ENCODE results near the gene POP7. TPM values are rescaled to one million over a fixed set of nuclear protein-coding genes. Genes with fewer than 3 reads are reported as not detected.

POP7 gene
- total RNA-seq, 1 experiment from 2014 or later, result 79.2 TPM

GRCh38 chr7:100665168-100665726 lies 40.7 kb upstream of the POP7 start:
- TF ChIP-seq, protein P1, sequence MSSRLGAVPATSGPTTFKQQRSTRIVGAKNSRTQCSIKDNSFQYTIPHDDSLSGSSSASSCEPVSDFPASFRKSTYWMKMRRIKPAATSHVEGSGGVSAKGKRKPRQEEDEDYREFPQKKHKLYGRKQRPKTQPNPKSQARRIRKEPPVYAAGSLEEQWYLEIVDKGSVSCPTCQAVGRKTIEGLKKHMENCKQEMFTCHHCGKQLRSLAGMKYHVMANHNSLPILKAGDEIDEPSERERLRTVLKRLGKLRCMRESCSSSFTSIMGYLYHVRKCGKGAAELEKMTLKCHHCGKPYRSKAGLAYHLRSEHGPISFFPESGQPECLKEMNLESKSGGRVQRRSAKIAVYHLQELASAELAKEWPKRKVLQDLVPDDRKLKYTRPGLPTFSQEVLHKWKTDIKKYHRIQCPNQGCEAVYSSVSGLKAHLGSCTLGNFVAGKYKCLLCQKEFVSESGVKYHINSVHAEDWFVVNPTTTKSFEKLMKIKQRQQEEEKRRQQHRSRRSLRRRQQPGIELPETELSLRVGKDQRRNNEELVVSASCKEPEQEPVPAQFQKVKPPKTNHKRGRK (CRISPR knock-in tag; IDR thresholded peaks at IDR 0.05; ENCODE audit: borderline replicate concordance), result no peak
- TF ChIP-seq RELA (CRISPR knock-in tag; IDR thresholded peaks at IDR 0.05; ENCODE audit: borderline replicate concordance) (no peak), ZNF416 (CRISPR knock-in tag; IDR thresholded peaks at IDR 0.05) (no peak), TEAD4 (CRISPR knock-in tag; IDR thresholded peaks at IDR 0.05) (no peak), USF2 (CRISPR knock-in tag; IDR thresholded peaks at IDR 0.05) (no peak)
- TF ChIP-seq, protein P2, sequence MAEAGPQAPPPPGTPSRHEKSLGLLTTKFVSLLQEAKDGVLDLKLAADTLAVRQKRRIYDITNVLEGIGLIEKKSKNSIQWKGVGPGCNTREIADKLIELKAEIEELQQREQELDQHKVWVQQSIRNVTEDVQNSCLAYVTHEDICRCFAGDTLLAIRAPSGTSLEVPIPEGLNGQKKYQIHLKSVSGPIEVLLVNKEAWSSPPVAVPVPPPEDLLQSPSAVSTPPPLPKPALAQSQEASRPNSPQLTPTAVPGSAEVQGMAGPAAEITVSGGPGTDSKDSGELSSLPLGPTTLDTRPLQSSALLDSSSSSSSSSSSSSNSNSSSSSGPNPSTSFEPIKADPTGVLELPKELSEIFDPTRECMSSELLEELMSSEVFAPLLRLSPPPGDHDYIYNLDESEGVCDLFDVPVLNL (CRISPR knock-in tag; IDR thresholded peaks at IDR 0.05; ENCODE audit: borderline replicate concordance, low read depth), result no peak
- TF ChIP-seq, protein P3, sequence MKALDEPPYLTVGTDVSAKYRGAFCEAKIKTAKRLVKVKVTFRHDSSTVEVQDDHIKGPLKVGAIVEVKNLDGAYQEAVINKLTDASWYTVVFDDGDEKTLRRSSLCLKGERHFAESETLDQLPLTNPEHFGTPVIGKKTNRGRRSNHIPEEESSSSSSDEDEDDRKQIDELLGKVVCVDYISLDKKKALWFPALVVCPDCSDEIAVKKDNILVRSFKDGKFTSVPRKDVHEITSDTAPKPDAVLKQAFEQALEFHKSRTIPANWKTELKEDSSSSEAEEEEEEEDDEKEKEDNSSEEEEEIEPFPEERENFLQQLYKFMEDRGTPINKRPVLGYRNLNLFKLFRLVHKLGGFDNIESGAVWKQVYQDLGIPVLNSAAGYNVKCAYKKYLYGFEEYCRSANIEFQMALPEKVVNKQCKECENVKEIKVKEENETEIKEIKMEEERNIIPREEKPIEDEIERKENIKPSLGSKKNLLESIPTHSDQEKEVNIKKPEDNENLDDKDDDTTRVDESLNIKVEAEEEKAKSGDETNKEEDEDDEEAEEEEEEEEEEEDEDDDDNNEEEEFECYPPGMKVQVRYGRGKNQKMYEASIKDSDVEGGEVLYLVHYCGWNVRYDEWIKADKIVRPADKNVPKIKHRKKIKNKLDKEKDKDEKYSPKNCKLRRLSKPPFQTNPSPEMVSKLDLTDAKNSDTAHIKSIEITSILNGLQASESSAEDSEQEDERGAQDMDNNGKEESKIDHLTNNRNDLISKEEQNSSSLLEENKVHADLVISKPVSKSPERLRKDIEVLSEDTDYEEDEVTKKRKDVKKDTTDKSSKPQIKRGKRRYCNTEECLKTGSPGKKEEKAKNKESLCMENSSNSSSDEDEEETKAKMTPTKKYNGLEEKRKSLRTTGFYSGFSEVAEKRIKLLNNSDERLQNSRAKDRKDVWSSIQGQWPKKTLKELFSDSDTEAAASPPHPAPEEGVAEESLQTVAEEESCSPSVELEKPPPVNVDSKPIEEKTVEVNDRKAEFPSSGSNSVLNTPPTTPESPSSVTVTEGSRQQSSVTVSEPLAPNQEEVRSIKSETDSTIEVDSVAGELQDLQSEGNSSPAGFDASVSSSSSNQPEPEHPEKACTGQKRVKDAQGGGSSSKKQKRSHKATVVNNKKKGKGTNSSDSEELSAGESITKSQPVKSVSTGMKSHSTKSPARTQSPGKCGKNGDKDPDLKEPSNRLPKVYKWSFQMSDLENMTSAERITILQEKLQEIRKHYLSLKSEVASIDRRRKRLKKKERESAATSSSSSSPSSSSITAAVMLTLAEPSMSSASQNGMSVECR (CRISPR knock-in tag; IDR thresholded peaks at IDR 0.05; ENCODE audit: borderline replicate concordance), result no peak
- TF ChIP-seq, protein P4, sequence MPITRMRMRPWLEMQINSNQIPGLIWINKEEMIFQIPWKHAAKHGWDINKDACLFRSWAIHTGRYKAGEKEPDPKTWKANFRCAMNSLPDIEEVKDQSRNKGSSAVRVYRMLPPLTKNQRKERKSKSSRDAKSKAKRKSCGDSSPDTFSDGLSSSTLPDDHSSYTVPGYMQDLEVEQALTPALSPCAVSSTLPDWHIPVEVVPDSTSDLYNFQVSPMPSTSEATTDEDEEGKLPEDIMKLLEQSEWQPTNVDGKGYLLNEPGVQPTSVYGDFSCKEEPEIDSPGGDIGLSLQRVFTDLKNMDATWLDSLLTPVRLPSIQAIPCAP (CRISPR knock-in tag; IDR thresholded peaks at IDR 0.05), result no peak
- TF ChIP-seq, protein P5, sequence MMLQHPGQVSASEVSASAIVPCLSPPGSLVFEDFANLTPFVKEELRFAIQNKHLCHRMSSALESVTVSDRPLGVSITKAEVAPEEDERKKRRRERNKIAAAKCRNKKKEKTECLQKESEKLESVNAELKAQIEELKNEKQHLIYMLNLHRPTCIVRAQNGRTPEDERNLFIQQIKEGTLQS (CRISPR knock-in tag; conservative IDR thresholded peaks at IDR 0.05), result no peak
- DNase-seq (ENCODE audit: low spot score) (no peak), ATAC-seq (no peak)
- H3K36me3 Mint-ChIP-seq, result no peaks in the 10 kb centered on the region
- peaks cover 41% of the 10 kb centered on the region for H3K27me3 Mint-ChIP-seq (ENCODE audit: low read depth)
- CTCF ChIA-PET, result interaction anchor here (1.5 kb wide), 1 partner anchor 31 kb away, joined by 7 read pairs; no protein-coding TSS in a partner anchor
- POLR2A ChIA-PET, result no interaction called here
- no peak overlapping the region for H3K27ac Mint-ChIP-seq
- H3K9me3 Mint-ChIP-seq, result peaks cover 3% of the 10 kb centered on the region; the same call in 1 of the 2 replicates
- H3K4me3 Mint-ChIP-seq, result no peak overlapping the region
- H3K4me1 Mint-ChIP-seq, result peaks cover 5% of the 10 kb centered on the region

- H3K4me1 Mint-ChIP-seq, result peaks cover 5% of the 10 kb centered on the region
- no peak for DNase-seq (ENCODE audit: low spot score)
- no peaks in the 10 kb centered on the region for H3K36me3 Mint-ChIP-seq
- ChIA-PET CTCF (interaction anchor here (0.8 to 1.8 kb wide), 8 partner anchors 11 to 57 kb away, joined by 3 to 13 read pairs (median 4); partner anchors contain the start of genes ACTL6B, MOSPD3 and POP7), POLR2A (no interaction called here)
- H3K27ac Mint-ChIP-seq, result no peak overlapping the region; the same call in 1 of the 2 replicates
- H3K9me3 Mint-ChIP-seq, result peaks cover 3% of the 10 kb centered on the region; the same call in 1 of the 2 replicates
- peaks cover 53% of the 10 kb centered on the region for H3K27me3 Mint-ChIP-seq (ENCODE audit: low read depth)
- ATAC-seq, result no peak
- H3K4me3 Mint-ChIP-seq, result no peak overlapping the region
- TF ChIP-seq IRF2 (CRISPR knock-in tag; IDR thresholded peaks at IDR 0.05; ENCODE audit: borderline replicate concordance, low read depth) (no peak), MYBL2 (CRISPR knock-in tag; IDR thresholded peaks at IDR 0.05) (no peak), PRDM15 (CRISPR knock-in tag; IDR thresholded peaks at IDR 0.05) (no peak), FOXJ3 (CRISPR knock-in tag; IDR thresholded peaks at IDR 0.05; ENCODE audit: borderline replicate concordance) (no peak), RORB (CRISPR knock-in tag; IDR thresholded peaks at IDR 0.05) (no peak), ZBTB21 (CRISPR knock-in tag; IDR thresholded peaks at IDR 0.05; ENCODE audit: borderline replicate concordance) (no peak), FOXK1 (CRISPR knock-in tag; IDR thresholded peaks at IDR 0.05) (no peak), NR3C1 (CRISPR knock-in tag; conservative IDR thresholded peaks at IDR 0.05; ENCODE audit: low read depth) (no peak), FOXP1 (CRISPR knock-in tag; IDR thresholded peaks at IDR 0.05; ENCODE audit: borderline replicate concordance) (no peak), JAZF1 (CRISPR knock-in tag; IDR thresholded peaks at IDR 0.05) (no peak), TCF7 (CRISPR knock-in tag; IDR thresholded peaks at IDR 0.05; ENCODE audit: low read depth) (no peak)
Observed at GRCh38 chr7:100667331-100668068, 38.4 kb upstream of the POP7 start.

Measured in WTC11 (cell line).